Measurements from ENCODE around the gene PEDS1.
A peak's percentile ranks its signal among the peaks of the same experiment; 100 is the strongest.

PEDS1 gene

DNA sequence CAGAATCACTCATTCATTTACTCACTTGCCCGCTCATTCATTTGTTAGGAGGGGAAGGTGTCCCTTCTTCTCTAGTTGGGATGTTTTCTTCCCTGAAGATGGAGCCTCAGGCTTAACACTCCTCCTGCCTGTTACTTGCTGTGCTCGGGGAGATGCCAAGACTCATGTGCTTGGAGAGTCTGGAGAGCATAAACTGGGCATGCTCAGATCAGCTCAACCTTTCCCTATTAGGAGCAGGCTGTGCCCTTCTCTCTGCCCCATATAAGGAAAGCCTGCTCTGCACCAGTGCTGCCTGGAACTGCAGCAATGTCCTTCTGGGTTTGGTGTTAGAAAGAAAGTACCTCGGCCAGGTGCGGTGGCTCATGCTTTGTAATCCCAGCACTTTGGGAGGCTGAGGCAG, 22.5 kb downstream of the PEDS1 start:
- no peak for DNase-seq

DNA sequence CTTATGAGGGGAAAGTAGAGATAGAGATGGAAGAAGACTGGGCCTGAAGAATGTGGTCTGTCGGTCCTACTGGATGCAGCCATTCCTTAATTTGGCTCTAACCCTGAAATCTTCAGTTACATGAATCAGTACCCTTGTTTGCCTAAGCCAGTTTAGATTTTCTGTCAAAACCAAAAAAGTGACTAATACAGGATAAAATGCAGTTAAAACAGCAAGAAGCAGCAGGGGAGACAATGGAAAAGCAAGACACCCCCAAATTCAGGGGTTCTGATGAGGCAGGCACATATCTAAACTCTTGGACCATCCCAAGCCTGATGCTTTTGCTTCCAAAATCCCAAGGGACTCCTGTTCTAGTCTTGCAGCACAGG, 23.2 kb downstream of the PEDS1 start:
- DNase-seq = no peak

DNA sequence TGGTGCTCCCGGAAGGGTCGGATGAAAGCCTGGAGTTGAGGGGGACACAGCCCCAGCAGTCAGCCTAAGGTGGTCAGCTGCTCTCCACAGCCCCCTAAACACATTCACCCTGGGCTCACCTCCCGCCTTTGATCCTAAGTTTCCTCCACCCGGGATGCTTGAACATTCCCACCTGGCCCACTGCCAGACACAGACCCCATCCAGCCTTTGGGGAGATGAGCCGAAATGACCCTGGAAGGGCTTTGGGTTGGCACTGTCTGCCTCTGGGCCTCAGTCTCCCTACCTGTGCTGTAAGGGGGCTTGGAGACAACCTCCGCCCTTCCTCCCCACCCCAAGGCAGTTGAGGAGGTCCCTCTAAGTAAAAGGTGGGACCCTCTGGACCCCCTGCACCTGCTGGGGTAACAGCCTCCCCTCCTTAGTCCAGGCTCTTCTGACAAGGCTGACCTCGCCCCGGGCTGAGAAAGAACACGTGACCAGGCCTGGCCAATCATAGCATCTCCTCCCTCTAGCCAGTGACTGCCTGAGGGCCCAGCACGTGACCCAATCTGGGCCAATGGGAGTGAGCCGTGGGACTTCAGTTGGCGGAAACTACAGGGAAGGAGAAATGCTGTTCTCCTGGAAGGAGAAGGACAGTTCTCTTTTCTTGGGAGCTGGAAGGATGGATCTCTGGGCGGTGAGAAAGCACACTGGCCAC, 23.7 kb downstream of the PEDS1 start:
- peak; percentile 27 for DNase-seq

DNA sequence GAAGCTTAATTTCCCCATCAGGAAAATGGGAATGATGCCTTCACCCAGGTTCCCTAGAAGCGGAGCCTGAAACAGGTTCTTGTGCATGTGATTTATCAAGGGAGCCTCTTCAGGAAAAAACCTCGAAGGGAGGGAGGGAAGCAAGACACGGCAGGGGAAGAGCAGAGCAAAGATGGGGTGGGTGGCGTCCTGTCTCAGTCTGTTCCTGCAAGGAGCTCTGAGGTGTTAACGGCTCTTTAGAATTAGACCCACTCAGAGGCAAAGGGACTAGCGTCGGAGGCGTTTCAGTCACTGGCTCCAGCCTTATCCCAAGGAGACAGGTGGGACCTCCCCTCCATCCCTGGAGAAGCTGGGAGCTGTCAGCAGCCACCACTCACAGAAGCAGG, 25.0 kb downstream of the PEDS1 start:
- no peak for DNase-seq

DNA sequence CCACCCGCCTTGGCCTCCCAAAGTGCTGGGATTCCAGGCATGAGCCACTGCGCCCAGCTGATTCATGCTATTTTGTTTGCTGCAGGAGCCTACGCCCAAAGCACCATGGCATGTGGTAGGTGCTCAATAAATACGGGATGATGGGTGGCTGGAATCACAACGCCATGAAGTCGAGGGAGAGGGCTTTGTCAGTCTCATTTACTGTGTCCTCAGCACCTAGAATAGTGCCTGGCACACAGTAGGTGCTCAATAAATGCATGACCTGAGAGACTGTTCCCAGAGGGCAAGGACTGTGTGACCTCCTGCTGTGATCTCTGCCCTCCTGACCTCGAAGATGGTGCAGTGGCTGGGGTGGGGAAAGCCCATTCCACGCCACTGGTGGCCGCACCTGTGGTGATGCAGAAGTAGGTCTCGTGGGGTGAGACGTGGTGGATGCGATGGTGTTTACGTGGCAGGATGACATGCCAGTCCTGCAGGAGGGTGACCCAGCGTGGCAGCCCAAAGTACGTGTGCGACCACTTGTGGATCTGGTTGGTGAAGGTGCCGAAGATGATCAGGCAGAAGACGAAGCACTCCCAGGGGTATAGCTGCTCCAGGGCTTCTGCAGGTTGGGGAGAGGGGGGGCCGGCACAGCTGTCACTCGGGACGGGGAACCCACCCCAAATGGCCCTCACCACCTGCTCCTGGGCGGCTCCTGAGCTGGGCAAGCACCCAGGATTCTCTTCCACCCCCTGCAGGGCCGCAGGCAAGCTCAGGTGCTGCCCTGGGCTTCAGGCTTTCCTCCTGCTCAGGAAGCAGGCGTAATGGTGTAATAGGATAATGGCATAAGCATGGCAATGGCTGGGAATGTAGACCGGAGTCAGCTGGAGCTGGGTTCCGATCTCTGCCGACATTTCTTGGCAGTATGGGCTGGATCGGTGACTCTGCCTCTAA, 25.7 kb downstream of the PEDS1 start:
- peak; percentile 57 for DNase-seq

DNA sequence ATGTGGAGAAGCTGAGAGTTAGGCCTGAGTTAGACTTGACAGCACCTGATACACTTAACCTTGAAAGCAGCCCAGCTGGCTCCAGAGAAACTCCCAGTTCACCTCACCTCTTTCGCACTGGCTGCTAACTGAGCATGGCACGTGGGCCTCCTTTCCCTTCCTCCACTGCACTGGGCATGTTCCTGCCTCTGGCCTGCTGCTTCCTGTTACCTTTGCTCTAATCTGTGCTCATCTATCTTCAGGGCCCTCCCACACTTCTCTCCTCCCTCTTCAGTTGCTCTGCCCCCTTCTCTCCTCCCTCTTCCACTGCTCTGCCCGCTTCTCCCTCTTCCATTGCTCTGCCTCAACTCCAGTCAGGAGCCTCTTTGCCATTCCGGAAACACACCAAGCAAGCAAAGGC, 26.9 kb downstream of the PEDS1 start:
- DNase-seq = peak; percentile 42

DNA sequence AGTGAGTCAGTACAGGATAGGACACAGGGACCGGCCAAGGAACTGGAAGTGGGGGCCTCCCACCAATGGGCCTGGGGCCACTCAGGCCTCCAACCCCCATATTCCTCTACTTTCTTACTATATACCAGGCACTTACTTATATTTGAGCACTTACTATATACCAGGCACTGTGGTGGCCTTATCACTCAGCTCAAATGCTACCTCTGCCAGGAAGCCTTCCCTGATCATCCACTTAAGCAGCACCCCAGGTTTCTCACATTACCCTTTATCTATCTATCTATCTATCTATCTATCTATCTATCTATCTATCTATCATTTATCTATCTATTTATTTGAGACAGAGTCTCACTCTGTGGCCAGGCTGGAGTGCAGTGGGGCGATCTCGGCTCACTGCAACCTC, 28.2 kb downstream of the PEDS1 start:
- DNase-seq = no peak

DNA sequence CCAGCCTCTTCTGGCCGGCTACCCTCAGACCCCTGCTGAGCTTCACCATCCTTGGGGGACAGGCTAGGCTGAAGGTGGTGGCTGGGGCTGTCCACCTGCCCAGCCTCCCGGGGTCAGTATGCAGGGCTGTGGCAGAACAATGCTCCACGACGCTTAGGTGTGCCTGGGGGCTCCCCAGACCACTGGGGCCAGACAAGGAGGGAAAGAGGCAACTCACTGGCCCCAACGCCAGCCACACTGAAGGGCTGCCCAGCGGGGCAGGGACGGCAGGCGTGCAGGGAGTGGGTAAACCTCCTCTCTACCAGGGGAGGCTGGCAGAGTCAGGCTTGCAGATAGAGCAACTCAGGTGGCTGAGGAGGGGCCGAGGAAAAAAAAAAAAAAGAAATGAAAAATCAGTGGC, 29.0 kb downstream of the PEDS1 start:
- no peak for DNase-seq

DNA sequence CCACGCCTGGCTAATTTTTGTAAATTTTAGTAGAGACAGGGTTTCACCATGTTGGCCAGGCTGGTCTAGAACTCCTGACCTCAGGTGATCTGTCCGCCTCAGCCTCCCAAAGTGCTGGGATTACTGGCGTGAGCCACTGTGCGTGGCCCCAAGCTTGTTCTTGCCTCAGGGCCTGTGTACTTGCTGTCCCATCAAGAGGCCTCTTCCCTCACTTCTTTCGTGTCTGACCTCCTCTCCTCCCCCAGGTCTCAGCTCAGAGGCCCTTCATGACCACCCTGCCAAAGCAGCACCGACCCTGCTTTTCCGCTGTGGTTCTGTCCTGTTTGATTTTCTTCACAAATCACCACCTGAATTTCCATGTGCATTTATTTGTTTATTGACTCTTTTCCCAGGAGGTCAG, 30.1 kb downstream of the PEDS1 start:
- no peak for DNase-seq

DNA sequence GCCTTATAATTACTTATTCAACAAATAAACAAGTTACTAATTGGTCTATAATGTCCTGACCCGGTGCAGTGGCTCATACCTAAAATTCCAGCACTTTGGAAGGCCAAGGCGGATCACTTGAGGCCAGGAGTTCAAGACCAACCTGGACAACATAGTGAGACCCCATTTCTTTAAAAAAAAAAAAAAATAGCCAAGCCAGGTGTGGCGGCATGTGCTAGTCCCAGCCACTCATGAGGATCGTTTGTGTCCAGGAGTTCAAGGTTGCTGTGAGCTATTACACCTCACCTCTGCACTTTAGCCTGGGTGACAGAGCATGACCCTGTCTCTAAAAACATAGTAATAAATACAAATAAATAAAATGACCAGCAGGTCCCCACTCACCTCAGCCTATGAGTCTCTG, 30.8 kb downstream of the PEDS1 start:
- no peak for DNase-seq

DNA sequence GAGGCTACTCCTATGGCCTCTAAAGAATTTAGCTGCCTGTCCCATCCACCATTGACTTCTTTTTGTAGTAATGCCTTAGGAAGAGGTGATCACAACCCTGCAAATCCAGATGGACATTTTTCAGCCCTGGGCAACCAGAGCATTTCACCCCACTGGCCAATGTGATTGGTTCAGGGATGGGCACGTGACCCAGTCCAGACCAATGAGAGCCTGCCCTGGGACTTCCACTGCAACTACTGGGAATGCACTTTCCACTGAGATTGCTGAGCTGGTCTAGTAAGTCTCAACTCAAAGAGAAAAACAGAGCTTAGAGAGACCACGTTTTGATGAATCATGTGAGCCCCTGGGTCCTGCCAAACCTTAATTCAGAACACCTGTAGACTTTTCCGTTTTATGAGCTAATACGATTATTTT, 31.7 kb downstream of the PEDS1 start:
- peak; percentile 29 for DNase-seq

DNA sequence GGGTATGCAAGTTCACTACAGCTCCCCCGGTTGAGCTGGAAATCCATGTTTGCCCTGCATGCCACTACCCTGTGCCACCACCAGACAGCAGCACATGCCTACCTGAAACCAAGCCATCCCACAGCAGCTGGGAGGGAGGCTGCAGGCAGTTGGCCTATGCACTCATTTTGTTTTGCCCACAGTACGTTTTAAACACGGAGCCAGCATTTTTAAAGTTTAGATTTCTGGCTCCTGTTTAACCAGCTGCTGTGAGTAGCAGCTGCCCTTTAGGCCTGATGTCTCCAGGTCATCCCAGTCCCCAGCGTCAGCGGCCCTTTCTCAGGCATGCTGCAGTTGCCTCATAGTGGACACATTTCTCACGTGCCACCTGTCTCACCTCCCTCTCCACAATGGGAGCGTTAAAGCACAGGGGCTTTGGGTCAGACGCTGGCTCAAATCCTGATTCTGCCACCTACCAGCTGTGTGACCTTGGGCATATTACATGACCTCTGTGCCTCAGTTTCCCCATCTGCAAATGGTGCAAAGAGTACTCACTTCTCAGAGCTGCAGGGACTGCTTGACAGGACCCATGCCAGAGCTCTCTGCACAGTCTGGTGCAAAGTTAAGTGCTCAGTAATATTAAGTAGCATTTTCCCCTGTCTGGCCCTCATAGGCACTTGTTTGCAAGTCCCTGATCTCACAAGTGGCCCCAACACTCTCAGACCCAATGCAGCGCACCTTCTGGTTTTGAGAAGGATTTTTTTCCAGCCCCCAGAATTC, 32.4 kb downstream of the PEDS1 start:
- peak; percentile 81 for DNase-seq

DNA sequence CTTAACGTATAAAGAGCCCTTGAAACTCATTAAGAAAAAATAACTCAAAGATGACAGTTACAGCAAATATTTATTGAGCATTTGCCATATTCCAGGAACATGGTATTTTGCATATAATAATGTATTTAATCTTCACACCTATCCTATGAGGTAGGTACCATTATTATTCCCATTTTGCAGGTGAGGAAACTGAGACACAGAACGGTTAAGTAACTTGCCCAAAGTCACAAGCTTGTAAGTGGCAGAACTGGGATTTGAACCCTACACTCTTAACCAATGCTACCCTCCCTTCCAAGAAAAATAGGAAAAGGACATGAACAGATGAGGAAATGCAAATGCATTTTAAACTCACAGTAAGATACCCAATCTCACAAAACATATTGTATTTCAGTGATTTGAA, 35.3 kb downstream of the PEDS1 start:
- DNase-seq = no peak

DNA sequence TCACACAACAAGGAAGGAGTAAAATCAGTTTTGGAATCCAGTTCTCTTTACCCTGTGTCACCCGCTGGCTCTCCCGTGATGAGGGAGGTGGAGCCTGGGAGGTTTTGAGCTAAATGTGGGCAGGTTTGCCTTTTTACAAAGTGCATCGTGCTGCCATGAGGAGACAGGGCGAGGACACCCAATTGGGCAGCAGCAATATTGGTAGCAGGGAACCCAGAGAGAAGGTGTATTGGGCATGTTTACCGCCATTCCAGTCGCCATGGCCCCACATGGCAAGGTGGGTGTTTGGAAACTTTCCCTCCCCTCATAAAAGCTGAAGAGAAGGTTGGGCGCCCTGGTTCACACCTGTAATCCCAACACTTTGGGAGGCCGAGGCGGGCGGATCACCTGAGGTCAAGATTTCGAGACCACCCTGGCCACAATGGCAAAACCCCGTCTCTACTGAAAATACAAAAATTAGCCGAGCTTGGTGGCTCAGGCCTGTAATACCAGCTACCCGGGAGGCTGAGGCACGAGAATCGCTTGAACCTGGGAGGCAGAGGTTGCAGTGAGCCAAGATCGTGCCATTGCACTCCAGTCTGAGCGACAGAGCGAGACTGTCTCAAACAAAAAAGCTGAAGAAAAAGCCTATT, 37.0 kb downstream of the PEDS1 start:
- no peak for DNase-seq

DNA sequence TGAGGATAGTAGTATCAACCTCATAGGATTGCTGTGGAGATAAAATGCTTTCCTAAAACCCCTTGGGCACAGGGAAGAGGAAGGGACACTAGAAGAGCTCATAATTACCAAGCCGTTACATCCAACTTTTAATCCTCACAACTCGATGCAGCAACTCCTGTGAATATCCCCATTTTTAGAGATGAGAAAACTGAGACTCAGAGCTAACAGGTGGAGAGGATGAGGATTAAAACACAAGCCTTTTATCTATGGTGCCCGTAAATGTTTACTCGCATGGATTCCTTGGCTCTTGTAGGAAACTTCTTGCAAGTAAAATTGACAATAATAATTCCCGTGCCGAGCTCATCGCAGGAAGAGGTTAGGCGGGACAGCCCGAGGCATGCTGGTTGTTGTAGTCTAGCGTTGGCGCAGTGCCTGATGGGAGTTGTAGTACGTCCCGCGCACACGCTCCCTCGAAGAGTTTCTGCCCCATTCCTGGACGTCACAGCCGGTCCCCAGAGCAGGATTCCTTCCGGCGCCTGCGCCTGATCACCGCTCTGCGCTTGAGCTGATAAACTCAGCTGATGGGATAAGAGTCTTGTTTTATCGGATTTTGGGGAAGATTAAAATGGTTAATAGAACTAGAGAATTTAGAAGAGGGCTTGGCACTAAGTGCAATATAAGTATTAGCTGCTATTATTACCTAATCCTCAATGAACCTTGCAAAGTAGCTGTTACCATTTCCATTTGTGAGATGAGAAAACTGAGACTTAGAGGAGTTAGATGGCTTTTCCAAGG, 37.7 kb downstream of the PEDS1 start:
- DNase-seq = peak; percentile 99

DNA sequence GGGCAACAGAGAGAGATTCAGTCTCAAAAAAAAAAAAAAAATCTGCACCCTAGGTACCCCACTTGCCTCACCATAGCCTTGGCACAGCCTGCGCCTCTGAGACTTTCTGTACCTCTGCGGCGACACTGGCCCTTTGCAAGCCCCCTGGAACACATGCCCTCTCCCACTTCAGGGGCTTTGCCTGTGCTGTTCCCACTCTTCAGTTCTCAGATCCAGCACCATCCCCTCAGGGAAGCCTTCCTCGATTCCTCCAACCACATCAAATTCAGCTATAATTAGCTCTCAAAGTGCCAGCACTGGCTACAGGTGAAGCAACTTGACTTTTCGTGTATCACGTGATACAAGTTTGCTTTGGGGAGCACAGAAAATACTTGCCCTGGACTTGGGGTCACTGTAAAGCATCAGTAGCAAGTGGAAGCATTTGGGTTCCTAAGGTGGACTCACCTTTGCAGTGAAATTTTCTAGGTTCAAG, 38.4 kb downstream of the PEDS1 start:
- no peak for DNase-seq

DNA sequence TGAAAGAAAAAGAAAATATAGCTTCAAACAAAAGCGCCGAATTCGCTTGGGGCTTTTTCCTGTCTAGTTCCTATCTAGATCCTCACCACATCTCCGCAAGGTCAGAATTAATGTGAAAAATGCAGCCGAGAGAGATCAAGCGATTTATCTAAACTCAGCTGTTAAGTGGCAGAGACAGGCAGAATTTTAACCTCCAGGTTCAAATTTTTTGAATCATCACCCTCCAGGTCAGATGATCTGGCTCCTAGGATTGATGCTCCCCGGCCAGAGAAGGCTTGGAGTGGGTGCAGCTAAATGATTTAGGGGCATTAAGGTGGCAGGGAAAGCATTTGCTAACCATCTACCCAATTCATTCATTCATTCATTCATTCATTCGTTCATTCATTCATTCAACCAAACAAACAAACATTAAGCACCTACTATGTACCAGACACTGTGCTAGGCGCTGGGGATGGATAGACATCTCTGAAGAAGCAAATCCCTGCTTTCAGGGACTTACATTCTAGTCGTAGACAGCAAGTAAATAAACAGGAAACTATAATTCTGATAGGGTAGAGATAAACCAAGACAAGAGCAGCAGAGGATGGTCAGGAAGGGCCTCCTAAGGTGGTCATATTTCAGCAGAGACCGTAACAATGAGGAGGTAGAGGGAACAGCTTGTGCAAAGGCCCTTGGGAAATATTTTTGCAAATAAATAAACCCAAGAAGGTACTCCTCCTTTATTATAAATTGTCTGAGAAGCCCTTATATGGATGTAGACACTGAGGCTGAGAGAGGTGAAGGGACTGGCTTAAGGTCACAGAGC, 39.9 kb downstream of the PEDS1 start:
- DNase-seq = peak; percentile 40

DNA sequence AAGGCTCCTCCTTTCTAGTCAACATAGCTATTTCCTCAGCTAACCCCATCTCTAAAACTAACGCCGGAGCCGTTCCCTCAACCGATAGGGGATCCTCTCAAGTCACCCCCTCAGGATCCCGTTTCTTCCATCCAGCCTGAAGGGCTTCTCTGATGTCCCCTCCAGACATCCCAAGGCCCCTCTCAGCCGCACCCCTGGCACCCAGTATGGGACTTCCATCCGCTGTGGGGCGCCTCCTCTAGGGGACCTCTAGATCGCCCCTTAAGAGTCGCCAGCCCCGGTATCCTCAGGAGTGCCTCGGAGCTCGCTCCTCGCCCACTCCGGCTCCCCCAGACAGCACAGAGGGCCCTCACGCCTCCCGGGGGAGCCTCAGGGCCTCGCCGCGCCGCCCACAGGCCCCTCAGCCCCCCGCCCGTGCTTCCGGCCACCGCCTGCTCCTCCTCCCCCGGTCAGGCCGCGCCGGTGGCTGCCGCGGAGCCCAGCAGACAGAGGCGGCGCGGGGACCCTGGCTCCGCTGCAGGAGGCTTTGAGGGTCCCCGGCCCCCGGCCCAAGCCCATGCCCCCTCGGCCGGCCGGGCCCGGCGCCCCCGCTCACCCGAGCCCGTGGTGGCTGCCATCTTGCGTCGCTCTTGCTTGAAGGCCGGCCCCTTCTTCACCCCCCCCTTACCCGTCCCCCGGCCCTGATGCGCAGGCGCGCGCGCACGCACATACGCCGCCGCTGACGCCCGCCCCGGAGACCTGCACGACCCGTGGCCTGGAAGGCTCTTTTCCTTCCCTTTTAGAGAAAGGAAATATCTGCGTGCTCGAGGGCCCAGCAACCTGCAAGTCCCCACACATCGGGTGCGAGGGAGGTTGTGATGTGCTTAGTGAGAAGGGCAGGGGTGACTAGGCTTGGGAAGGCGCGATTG, 40.8 kb downstream of the PEDS1 start, which contains the start of gene UBE2V1:
Gene UBE2V1 (minus strand): TSS at position 639 of the 908 bp plus-strand sequence. CDS start 22 bp downstream, at position 617.
- peak; percentile 89 for DNase-seq

DNA sequence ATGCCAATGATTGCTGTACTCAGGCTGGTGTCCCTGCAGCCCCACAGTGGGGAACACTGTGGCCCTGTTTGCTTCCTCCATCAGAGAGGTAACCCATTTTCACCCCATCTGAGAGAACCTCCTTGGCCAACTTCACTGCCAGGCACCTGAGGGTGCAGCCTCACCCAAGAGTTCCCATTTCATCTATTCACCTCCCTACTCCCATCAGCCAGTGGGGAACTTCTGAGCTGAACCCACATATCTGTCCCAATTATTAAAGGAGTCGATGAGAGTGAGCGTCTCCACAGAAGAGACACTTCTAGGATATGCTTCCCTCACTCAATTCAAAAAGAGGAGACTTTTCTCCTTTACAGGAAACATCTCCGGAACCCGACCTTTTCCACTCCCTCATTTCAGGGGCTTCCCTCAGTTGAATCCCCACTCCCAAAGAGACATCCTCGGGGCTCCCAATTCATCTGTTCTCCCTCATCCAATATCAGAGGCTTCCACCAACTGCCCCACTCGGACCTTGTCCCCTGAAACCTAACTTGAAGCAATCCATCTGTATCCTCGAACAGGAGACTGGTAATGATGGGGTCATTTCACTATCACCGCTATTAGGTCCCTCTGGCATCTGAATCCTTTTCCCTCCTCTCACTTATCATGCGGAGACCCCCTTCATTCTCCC, 41.6 kb downstream of the PEDS1 start:
- no peak for DNase-seq

Measured in NCI-H82 (cell line).